Endothelial cell of umbilical vein (primary cell): ENCODE data around the gene NEK7.

Experiments used
- EZH2 ChIP-seq: IDR thresholded peaks from 2 replicates; pipeline ENCODE4 v1.6.1; 2012; ENCODE audit warnings: borderline replicate concordance, low read depth, mild to moderate bottlenecking, moderate library complexity, low read length, inconsistent platforms; ENCODE audit not compliant: severe bottlenecking
- FOS ChIP-seq: IDR thresholded peaks from 2 replicates; pipeline ENCODE4 v1.6.1; 2011; ENCODE audit warnings: mild to moderate bottlenecking, low read length, moderate library complexity, borderline replicate concordance; ENCODE audit not compliant: insufficient read depth
- JUN ChIP-seq: IDR thresholded peaks from 2 replicates; pipeline ENCODE4 v1.6.1; 2011; ENCODE audit warnings: borderline replicate concordance, low read depth; ENCODE audit not compliant: insufficient read length, insufficient read depth
- MYC ChIP-seq: IDR thresholded peaks from one replicate; pipeline ENCODE4 v1.6.1; 2011; ENCODE audit warnings: mild to moderate bottlenecking, low read depth, low read length
- POLR2A ChIP-seq: IDR thresholded peaks from 2 replicates; pipeline ENCODE4 v1.6.1; 2012; ENCODE audit warnings: low read depth, mild to moderate bottlenecking, control low read depth, low read length
- POLR2AphosphoS5 ChIP-seq: IDR thresholded peaks from 2 replicates; pipeline ENCODE4 v1.6.1; 2012; ENCODE audit warnings: low read depth, mild to moderate bottlenecking, control low read depth, low read length, moderate library complexity; ENCODE audit not compliant: insufficient read depth
- TF ChIP-seq, protein P1 (sequence below), 2 donors: IDR thresholded peaks; 1 replicate in 1 of 2; 2 replicates in 1 of 2; pipeline ENCODE4 v1.5.1; 2011; ENCODE audit warnings: low read length in 2 of 2, mild to moderate bottlenecking in 2 of 2, moderate library complexity in 2 of 2, control low read depth in 1 of 2, inconsistent platforms in 1 of 2, low read depth in 1 of 2; ENCODE audit not compliant: insufficient read depth in 1 of 2; ENCODE audit errors: extremely low read depth in 1 of 2
- TF ChIP-seq, protein P2 (sequence below): IDR thresholded peaks from 2 replicates; pipeline ENCODE4 v1.6.1; 2011; ENCODE audit not compliant: insufficient read depth, insufficient read length

DNA sequence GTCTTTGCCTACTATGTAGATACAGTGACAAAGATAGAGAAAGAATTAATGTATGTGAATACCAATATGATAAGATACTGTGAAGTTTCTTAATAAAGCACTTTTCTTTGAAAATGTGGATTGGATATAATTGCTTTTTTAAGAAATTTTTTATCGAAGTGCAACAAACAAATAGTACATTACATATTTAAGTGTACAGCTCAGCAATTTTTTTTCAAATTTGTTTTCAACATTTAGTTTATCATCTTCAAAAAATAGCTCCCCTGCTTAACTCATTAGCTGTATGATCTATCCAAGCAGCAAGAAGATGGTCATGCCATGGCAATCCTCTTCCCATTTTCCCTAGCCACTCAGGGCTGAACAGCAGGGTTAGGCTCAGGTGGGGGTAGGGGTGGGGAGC, 40.5 kb downstream of the NEK7 start:
- TF ChIP-seq POLR2AphosphoS5 (no peak), POLR2A (no peak), JUN (no peak), EZH2 (no peak), MYC (no peak), FOS (no peak)
- TF ChIP-seq, protein P1, sequence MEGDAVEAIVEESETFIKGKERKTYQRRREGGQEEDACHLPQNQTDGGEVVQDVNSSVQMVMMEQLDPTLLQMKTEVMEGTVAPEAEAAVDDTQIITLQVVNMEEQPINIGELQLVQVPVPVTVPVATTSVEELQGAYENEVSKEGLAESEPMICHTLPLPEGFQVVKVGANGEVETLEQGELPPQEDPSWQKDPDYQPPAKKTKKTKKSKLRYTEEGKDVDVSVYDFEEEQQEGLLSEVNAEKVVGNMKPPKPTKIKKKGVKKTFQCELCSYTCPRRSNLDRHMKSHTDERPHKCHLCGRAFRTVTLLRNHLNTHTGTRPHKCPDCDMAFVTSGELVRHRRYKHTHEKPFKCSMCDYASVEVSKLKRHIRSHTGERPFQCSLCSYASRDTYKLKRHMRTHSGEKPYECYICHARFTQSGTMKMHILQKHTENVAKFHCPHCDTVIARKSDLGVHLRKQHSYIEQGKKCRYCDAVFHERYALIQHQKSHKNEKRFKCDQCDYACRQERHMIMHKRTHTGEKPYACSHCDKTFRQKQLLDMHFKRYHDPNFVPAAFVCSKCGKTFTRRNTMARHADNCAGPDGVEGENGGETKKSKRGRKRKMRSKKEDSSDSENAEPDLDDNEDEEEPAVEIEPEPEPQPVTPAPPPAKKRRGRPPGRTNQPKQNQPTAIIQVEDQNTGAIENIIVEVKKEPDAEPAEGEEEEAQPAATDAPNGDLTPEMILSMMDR (IDR thresholded peaks at IDR 0.05; ENCODE audit: extremely low read depth in 1 of 2, insufficient read depth in 1 of 2, low read depth in 1 of 2, low read length in 2 of 2) = no peak
- TF ChIP-seq, protein P2, sequence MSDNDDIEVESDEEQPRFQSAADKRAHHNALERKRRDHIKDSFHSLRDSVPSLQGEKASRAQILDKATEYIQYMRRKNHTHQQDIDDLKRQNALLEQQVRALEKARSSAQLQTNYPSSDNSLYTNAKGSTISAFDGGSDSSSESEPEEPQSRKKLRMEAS = no peak
